GM18861 (cell line): ENCODE results near the gene SERTM1.

Experiments
- ATAC-seq: cut with Tn5 transposase; IDR thresholded peaks from one replicate; pipeline ENCODE4 v1.9.1; 2021; ENCODE audit not compliant: unreplicated experiment

The SERTM1 gene

GRCh38 chr13:36710396-36710795, 36.6 kb downstream of the SERTM1 start:
- ATAC-seq = no peak

DNA sequence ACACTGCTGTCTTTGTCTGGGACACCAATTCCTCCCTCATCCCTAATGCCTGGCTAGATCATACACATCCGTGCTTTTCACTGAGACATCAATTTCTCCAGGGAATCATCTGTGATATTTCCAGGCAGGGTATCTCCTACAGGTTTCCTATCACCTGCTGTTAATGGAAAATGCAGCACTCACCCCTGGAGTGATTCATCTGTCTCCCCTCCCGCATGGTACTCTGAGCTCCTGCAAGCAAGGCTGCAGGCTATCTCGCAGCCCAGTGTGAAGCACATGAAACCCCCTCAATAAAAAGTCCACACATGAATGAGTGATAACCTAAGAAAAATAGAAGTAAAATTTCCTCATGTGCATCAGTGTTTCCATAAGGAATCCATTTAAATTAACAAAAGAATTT, 38.5 kb downstream of the SERTM1 start:
- no peak for ATAC-seq

GRCh38 chr13:36712770-36713169, 39.0 kb downstream of the SERTM1 start:
- ATAC-seq = no peak

- no peak for ATAC-seq
Measured at GRCh38 chr13:36713887-36714286, 40.1 kb downstream of the SERTM1 start.

DNA sequence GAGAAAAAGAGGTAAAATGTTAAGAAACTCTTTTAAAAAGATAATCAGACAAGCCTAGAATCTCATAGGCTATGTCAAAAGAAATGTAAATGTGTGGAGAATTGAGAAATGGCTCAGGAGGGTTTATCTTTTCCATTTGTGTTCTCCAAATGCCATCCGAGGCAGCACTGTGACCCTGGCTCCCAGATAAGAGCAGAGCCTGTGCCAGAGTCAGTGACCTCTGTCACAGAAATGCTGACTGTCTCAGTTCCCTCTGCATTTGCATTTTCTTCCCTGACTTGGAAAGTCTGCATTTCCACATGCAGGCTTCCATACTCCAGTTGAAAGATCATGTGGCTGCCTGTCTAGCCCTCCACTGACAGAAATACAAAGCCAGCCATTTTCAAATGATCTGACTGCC, 42.0 kb downstream of the SERTM1 start:
- ATAC-seq = no peak

DNA sequence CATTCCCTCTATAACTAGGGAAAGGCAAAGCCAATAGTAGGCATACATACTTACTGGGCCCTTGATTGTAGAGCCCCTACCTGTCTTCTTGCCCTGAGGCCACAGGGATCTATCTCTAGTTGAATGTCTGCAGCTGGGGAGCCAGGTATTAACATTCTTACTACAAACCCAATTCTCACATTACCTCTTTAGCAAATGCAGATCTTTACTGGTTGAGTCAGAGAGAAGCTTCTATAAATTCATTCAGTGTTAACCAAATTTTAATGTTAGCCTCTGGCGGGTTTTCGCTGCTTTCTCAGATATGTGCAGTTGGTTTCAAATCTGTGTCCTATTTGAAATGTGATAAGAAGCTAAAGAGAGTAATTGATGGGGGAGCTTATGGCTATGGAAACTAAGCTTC, 43.2 kb downstream of the SERTM1 start:
- ATAC-seq = no peak

DNA sequence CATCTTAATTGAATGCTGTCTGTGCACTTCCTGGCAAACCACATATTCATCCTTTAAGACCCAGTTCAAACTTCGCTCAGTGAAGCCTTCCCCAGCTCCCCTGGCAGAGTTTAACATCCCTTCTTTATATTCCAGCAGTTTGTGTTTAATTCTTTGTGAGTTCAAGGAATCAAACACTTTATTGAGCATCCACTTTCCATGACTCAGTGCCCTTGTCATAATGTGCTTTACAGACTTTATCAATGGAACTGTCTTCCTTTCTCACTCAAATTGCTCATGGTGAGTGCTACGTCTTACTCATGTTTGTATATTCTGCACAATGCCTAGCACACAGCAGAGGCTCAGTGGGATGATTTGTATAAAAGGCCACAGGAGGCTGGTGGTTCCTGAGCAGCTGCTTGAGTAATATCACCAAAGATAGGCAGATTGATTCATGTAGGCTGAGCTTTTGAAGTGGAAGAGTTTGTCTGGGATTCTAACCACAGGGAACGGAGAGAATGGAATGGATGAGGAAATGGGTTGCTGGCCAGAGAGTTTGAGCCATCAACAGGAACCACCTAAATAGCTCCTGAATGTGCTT, 44.2 kb downstream of the SERTM1 start:
- no peak for ATAC-seq

DNA sequence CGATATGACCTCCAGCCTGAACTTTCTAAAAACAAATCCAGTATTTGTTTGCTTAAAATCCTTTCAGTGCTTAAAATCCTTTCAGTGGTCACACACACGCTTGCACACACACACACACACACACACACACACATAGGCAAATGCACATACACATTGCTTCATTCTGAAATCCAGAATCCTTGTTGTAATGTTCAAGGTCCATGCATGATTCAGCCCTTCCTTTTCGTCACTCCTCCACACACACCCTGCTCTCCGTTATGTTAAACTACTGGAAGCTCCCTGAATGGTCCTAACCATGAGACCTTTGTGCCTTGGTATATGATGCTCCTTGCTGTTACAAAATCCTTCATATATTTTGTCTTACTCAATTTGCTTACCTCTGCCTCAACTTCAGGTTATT, 44.9 kb downstream of the SERTM1 start:
- ATAC-seq = no peak

DNA sequence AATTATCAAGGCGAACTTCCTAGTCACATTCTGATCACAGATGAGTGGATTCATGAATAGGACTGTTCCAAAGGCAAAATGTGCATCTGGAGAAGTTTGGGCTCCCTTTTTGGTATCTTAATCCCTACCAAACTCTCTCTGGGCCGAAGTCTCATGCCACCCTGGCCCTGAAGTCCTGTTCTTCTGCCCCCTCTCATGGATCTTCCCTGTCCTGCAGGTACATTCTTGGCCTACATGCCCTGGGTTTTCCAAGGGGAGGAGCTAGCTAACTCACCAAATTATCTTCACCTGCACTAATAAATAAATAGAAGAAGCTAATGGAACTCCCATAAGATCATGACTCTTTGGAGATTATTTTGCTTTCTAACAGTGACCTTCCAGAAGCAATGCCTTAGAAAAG, 50.3 kb downstream of the SERTM1 start:
- ATAC-seq = no peak

DNA sequence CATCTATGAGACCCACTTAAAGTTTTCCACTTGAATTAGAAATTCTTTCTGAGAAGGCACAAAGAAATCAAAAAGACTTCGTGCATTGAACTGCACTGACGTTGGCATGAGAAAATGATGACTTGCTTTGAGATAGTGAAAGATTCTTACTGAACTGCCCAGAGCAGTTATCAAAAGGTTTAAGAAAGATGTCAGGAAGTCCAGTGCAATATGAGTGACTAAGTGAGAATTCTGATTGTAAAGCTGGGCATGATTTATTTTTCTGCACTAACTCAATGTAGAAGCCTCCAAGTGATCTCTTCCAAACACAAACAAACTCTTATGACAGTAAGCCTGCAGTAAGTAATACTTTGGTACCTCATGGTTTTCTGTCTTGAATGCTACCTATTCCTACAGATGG, 52.1 kb downstream of the SERTM1 start:
- ATAC-seq = no peak

- no peak for ATAC-seq
Measured at GRCh38 chr13:36728006-36728405, 54.2 kb downstream of the SERTM1 start.

- no peak for ATAC-seq
Measured at GRCh38 chr13:36736119-36736726, 62.4 kb downstream of the SERTM1 start.

- ATAC-seq = no peak
Measured at GRCh38 chr13:36737524-36738083, 63.8 kb downstream of the SERTM1 start.

GRCh38 chr13:36745436-36745835, 71.6 kb downstream of the SERTM1 start:
- ATAC-seq = no peak

DNA sequence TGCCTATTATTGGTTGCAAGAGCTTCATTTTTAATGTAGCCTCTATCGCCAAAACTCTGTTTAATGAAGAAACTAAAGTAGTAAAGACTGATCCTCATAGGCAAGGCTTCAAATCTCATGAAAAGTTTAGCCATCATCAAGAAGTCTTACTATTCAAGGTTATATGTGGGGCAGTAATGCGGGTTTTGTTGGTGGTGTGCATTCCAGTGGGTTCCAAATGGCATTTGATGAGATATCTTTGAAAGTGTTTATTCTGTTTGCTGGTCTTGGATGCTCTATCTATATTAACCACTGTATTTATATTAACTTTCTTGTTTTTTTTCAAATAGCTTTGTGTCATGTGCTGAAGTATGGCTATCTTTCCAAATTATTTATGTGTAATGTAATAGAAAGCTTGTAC, 72.2 kb downstream of the SERTM1 start:
- ATAC-seq = no peak
